22Rv1 (cell line): ENCODE measurements around the gene PC.

Experiments
- H3K27ac ChIP-seq: fragments of 450-650 bp; 2 replicates; pipeline ENCODE4 v1.5.1; 2017
- ZFX ChIP-seq: fragments of 450-650 bp; IDR thresholded peaks from 2 replicates; pipeline ENCODE4 v1.6.1; 2017; ENCODE audit warnings: antibody characterized with exemption, borderline replicate concordance
- TF ChIP-seq, protein P1 (sequence below): fragments of 450-650 bp; IDR thresholded peaks from 2 replicates; pipeline ENCODE4 v1.5.1; 2017; ENCODE audit warnings: mild to moderate bottlenecking

Gene PC

GRCh38 chr11:66885950-66886440 is 72.2 kb downstream of the PC start:
- no peak for TF ChIP-seq ZFX
- TF ChIP-seq, protein P1, sequence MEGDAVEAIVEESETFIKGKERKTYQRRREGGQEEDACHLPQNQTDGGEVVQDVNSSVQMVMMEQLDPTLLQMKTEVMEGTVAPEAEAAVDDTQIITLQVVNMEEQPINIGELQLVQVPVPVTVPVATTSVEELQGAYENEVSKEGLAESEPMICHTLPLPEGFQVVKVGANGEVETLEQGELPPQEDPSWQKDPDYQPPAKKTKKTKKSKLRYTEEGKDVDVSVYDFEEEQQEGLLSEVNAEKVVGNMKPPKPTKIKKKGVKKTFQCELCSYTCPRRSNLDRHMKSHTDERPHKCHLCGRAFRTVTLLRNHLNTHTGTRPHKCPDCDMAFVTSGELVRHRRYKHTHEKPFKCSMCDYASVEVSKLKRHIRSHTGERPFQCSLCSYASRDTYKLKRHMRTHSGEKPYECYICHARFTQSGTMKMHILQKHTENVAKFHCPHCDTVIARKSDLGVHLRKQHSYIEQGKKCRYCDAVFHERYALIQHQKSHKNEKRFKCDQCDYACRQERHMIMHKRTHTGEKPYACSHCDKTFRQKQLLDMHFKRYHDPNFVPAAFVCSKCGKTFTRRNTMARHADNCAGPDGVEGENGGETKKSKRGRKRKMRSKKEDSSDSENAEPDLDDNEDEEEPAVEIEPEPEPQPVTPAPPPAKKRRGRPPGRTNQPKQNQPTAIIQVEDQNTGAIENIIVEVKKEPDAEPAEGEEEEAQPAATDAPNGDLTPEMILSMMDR, result no peak
- H3K27ac ChIP-seq, result no peak overlapping the region

DNA sequence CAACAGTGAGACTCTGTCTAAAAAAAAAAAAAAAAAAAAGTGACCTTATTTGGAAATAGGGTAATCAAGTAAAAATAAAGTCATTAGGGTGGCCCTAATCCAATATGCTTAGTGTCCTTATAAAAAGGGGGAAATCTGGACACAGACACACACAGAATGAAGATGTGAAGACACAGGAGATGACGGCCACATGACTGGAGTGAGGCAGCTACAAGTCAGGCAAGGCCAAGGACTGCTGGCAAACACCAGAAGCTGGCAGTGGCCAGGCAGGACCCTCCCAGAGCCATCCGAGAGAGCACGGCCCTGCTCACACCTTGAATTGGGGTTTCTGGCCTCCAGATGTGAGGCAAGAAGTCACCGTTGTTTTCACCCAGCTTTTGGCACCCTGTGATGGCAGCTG is 72.7 kb downstream of the PC start:
- TF ChIP-seq, protein P1, result 0 out of 2 replicates have a peak, but pooled peaks have one; percentile 1
- TF ChIP-seq ZFX, result no peak
- H3K27ac ChIP-seq, result no peak overlapping the region

GRCh38 chr11:66884443-66884842 is 73.7 kb downstream of the PC start:
- TF ChIP-seq ZFX, result no peak
- TF ChIP-seq, protein P1, result no peak
- H3K27ac ChIP-seq, result no peak overlapping the region

DNA sequence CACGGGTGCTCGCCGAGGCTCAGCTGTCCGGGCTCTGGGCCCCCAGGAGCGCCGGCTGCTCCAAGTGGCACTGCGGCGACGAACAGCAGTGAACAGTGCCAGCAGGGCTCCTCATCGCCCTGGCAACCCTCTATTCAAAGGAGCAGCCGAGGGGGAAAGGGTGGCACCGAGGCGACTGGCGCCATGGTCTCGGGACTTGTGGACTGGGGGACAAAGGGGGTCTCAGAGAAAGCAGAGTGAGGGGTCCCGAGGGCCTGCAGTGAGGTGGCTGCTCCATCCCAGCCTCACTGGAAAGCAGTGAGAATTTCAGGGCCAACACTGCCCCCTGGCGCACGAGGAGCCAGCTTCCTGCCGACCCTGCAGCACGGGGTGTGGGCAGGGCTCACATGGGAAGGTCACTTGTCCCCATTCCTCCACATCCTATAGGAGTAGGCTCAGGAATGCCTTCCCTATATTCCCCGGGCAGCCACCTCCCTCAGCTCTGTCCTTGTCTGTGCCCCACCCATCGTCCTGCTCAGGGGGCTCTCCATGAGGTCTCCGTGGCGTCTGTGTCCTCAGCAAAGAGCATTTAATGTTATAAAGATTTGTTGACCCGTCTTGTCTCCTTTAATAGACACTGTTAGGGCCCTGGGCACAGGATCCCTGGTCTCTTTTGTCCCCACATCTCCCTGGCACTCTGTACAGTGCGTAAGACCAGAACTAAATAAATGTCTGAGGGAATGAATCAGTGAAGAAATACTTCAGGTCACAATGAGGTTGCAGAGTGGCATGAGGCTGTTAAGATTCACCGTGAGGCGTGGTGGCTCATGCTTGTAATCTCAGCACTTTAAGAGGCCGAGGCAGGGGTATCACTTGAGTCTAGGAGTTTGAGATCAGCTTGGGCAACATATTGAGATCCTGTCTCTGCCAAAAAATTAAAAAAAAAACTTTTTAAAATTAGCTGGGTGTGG is 74.9 kb downstream of the PC start:
- TF ChIP-seq ZFX, result no peak
- TF ChIP-seq, protein P1, result peak; percentile 90
- H3K27ac ChIP-seq, result no peak overlapping the region

DNA sequence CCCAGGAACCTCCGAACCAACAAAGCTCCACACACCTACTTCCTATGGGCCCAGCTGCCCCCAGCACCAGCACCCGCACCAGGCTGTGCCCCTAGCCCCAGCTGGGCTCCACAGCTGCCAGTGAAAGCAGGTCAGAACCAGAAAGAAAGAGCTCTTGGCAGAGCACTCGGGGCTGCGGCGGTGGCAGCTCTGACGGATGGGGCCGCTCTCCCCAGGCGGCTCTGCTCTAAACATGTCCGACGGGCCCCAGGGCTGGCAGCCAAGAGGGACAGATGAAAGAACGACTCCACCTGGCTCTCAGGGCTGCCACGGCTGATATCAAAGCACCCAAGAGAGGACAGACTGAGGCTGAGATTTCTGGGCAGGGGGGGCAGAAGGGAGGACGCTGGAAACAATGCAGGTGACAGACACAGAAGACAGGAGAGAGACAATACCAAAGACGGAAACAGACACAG is 75.6 kb downstream of the PC start:
- H3K27ac ChIP-seq, result no peak overlapping the region
- TF ChIP-seq, protein P1, result no peak
- no peak for TF ChIP-seq ZFX

- no peak overlapping the region; the same call in 1 of the 2 replicates for H3K27ac ChIP-seq
- no peak for TF ChIP-seq ZFX
- TF ChIP-seq, protein P1, result no peak
Observed at GRCh38 chr11:66881927-66882452, 76.2 kb downstream of the PC start.

DNA sequence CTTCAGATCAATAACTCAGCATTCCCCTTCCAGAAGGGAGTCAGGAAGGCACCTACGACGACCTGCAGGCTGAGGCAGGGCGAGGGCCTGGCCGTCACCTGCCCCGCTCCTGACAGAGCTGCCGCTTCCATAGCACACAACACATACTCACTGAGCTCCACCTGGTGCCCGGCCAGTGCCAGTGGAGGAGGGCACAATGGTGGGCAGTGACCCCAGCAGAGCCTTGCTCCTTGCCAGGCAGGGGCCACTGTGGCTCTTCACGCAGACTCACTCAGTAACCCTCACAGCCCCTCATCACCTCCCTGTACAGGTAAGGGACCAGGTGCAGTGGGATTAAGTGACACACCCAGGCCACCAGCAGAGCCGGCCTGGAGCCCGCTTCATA is 76.7 kb downstream of the PC start:
- TF ChIP-seq, protein P1, result no peak; the same call in 1 of the 2 replicates
- TF ChIP-seq ZFX, result no peak
- H3K27ac ChIP-seq, result peak overlapping the region; percentile 63
